ENCODE results near the gene JARID2.

JARID2 gene

GRCh38 chr6:15427331-15428070, 181.6 kb downstream of the JARID2 start:
- peak; percentile 62 for DNase-seq

DNA sequence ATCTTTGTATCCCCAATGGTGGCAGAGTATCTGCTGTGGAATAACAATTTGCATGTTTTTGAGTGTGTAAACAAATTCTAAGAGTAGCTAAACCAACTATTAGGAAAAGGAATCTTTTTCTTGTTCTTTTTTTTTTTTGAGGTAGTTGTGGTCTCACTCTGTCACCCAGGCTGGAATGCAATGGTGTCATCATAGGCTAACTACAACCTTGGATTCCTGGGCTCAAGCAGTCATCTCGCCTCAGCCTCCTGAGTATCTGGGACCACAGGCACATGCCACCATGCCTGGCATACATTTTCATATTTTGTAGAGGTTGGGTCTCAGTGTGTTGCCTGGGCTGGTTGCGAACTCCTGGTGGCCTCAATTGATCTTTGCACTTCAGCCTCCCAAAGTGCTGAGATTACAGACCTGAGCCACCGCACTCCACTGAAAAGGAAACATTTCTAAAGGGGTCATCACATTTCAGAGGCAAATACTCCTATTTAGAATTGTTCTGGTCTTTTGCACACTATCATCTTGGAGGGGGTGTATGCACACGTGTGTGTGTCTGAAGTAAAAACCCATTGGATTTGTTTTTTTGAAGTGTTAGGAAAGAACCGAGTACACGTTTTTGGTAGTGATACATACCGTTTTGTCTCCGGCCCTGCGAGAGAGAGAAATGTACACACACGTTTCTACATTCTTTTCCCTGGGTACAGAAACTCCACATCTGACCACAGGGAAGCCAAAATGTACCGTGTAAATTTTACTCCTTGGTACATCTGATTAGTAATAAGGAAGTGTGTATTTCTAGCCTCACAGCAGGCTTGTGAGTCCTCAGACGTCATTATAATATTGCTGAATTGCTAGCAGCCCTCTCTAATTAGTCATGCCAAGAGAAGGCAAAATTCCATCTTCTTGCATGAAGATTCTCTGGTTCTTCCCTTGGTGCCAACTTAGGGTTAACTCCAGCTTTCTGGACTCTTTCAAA, 183.6 kb downstream of the JARID2 start:
- DNase-seq = no peak

- no peak for DNase-seq
Measured at GRCh38 chr6:15430186-15430585, 184.3 kb downstream of the JARID2 start.

DNA sequence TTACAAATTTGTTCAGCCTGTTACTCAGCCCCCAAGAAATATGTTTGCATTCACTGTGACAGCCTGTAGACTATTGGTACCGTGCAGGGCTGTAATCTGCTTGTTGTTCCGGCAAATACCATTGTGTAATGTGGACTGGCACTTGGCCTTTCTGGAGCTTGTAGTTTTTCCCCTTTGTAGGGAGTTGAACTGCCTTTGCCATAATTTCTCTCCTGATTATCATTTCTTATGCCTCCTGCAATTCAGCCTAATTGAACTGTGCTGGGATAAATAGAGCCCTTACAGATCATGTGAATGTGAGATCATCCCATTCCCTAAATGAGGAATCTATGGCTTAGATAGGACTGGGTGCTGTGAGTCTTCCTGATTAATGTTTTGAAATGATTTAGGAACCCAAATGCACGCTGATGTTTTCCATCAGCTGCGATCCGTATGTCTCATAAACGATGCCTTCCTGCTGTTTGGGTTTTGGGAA, 185.1 kb downstream of the JARID2 start:
- DNase-seq = no peak

GRCh38 chr6:15431762-15432483, 186.1 kb downstream of the JARID2 start:
- DNase-seq = no peak

- no peak for DNase-seq
Measured at GRCh38 chr6:15433511-15433861, 187.6 kb downstream of the JARID2 start.

- no peak for DNase-seq
Measured at GRCh38 chr6:15434263-15434662, 188.4 kb downstream of the JARID2 start.

- no peak for DNase-seq
Measured at GRCh38 chr6:15434823-15435380, 189.0 kb downstream of the JARID2 start.

DNA sequence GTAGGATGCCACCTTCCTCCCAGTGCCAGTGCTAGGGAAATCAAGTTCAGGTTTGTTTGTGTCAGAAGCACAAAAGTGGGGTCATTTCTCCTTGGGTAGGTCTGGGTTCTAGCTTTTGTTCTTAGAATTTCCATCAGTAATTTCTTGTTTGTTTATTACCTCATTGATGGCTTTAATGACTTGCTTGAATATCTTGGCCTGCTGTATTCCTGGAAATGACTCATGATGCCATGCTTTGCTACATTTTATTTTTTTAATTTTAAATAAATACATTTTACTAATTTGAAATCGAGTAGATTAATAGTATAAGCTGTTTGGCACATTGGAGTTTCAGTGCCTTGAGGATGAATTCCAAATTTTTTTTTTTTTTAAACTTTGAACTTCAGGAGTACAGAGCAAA, 189.6 kb downstream of the JARID2 start:
- no peak for DNase-seq

GRCh38 chr6:15436451-15436850, 190.6 kb downstream of the JARID2 start:
- DNase-seq = no peak

- no peak for DNase-seq
Measured at GRCh38 chr6:15437090-15437635, 191.3 kb downstream of the JARID2 start.

GRCh38 chr6:15439410-15440025, 193.6 kb downstream of the JARID2 start:
- no peak for DNase-seq

GRCh38 chr6:15440040-15440439, 194.2 kb downstream of the JARID2 start:
- no peak for DNase-seq

GRCh38 chr6:15441215-15441868, 195.5 kb downstream of the JARID2 start:
- peak; percentile 46 for DNase-seq

- no peak for DNase-seq
Measured at GRCh38 chr6:15441981-15442380, 196.1 kb downstream of the JARID2 start.

DNA sequence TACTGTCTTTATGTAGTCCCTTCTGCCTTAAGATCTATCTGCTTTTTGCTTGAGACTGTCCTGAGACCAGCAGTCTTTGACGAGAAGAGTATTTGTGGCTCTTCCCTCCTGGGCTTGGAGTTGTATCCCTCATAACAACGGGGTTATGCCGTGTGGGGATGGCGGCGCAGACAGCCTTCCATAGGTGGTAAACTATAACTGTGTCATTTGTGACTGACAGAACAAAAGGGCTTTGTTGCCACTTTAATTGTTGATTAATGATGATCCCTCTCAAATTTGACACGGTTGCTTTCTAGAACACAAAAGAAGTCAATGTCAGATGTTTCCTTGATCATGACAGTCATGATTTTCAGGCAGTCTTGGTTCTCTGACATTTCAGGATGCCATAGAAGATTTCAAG, 196.6 kb downstream of the JARID2 start:
- DNase-seq = no peak

DNA sequence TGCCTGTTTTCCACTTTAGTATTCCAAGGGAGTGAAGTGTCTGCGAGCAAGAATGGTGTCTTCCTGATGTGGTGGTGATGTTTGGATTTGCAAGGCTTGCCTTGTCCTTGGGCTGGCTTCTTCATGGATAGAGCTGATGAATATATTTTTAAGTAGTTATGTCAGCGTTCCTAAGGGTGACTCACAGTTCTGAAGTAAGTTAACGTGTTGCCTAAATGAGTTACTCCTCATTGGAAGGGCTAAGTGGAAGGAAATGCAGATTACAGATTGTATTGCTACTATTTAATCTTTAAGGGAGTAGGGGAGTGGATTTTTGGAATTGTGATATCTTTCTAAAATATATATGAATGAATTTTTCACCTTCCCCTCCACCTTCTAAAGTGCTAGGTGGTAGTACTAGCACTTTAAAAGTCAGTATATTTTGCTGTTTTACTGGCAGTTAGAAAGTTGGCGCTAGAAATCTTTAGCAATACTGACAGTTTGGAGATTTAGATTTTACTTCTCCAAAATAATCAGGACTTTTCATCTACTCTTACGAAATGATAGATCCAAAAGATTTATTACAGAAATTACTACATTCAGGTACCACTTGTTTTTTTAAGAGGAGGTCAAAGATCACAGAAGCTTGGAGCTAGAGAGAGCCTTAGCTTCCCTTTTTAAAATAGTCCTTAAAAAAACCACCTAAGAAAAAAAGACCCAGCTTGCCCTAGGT, 197.4 kb downstream of the JARID2 start:
- DNase-seq = no peak

GRCh38 chr6:15444081-15444731, 198.3 kb downstream of the JARID2 start:
- DNase-seq = no peak

DNA sequence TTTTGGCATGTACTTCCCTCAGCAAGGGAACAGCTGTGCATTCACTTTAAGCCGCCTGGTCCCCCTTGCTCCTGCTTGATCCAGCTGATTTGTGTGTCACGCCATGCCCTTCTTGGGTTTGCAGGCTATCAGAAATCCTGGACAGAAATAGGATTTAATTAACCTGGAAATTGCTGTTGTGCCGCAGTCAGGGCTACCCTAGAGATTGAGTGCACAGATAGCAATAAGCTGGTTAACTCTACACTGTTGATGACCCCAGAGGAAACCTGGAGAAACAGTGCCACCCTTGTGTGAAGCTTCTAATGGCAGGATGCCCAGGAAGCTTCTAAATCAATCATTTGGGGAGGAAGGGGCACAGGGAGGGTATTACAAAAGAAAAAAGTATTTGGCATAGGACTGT, 199.0 kb downstream of the JARID2 start:
- DNase-seq = peak; percentile 20

DNA sequence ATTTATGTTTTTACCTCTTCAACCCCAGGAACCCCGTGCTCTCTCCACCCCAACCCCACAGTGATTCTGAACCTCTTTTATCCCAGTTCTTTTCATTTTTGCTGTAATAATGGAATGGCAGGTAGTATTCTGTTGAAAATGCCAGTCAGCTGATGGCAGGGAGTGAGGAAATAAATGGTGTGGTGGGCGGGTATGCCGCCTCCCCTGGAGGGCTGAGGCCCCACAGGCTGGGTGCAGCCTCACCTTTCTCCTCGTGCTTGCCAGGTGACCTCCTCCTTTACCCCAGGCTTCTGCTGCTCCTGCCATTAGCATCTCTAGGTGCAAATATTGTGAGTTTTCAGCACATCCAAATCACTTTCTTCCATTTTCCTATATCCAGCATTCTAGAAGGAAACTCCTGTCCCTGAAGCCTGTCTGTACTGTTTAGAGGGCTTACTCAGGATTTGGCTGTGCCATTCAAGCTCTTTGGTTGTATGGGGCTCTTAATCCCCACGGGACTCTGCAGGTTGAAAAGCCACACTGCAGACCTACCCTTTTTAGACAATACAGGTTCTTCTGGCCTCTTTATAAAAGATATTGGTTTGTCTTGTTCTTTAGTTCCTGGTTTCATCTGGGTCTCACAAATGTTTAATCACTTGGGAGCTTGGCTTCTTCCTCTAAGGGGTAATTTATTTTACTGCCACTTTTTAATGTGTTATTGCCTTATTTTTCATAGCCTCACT, 201.8 kb downstream of the JARID2 start:
- no peak for DNase-seq
